ENCODE data around the gene PEX6. TPM values are rescaled to one million over a fixed set of nuclear protein-coding genes. Genes with fewer than 3 reads are reported as not detected.

The PEX6 gene
- total and polyA plus RNA-seq, 2 of the 13 experiments (the other 11 are each of a cell fraction or from before 2014, with no cell fraction given), result 5.1 to 6.7 TPM

- no peak for TF ChIP-seq ZBED4 (CRISPR knock-in tag; IDR thresholded peaks at IDR 0.05; ENCODE audit: borderline replicate concordance)
These were observed 28.1 kb upstream of the PEX6 start (continued) for GRCh38 chr6:43007126-43007525.

GRCh38 chr6:43006251-43006650 lies 27.3 kb upstream of the PEX6 start:
- no peak overlapping the region for H3K4me2 ChIP-seq (ENCODE audit: low read depth, low read length)
- H3K79me2 ChIP-seq (ENCODE audit: insufficient read depth, low read length), result no peaks in the 10 kb centered on the region
- 96% methylated on average over 11 of the region's 11 CpGs for WGBS (ENCODE audit: low lambda C conversion rate)
- no peak overlapping the region for H3K27ac ChIP-seq (ENCODE audit: extremely low read length, insufficient read depth, low read length)
- in situ Hi-C loops (cut with HindIII; ENCODE audit: extremely low pct_ligation_motif_present, low pct_unique_long_range_greater_than_20kb) (no loop called here), intact Hi-C loops (cut with micrococcal nuclease; ENCODE audit: unreplicated experiment) (no loop called here)
- no peak for TF ChIP-seq NFAT5 (CRISPR knock-in tag; IDR thresholded peaks at IDR 0.05)
- FAIRE-seq (no peak), DNase-seq (ENCODE audit: low spot score) (no peak), ATAC-seq (no peak)
- no peak overlapping the region for H3K4me3 ChIP-seq (replicated peaks in 1 of 3; ENCODE audit: insufficient read depth in 1 of 3, low read depth in 2 of 3, low read length in 3 of 3)
- no peaks in the 10 kb centered on the region for H4K20me1 ChIP-seq (ENCODE audit: insufficient read depth, low read length)
- ChIA-PET POLR2A (interaction anchor here (1.2 kb wide), 1 partner anchor 22 kb away, joined by 3 read pairs; the partner anchor contains the start of gene PPP2R5D), CTCF (ENCODE audit: low intra/inter-chr PET ratio, low total read pairs) (no interaction called here)
- H3K9ac ChIP-seq (ENCODE audit: insufficient read depth, low read depth, low read length), result no peak overlapping the region
- no peaks in the 10 kb centered on the region for H3K4me1 ChIP-seq (ENCODE audit: insufficient read depth, low read length)
- H2AFZ ChIP-seq (ENCODE audit: low read length), result no peak overlapping the region
- BruUV-seq (replicated peaks), result no TSS peak
- no peaks in the 10 kb centered on the region for H3K9me3 ChIP-seq (ENCODE audit: low read length)
- H3K36me3 ChIP-seq (replicated peaks in 1 of 2; ENCODE audit: control insufficient read depth in 1 of 2, insufficient read depth in 2 of 2, low read length in 2 of 2), result peaks cover 26 to 65% of the 10 kb centered on the region in 2 experiments
- H3K27me3 ChIP-seq (ENCODE audit: control insufficient read depth in 1 of 2, insufficient read depth in 2 of 2, low read length in 2 of 2), result no peaks in the 10 kb centered on the region

All from HepG2 (cell line).